Keratinocyte (primary cell): ENCODE measurements around the gene VSIR. TPM values are rescaled to one million over a fixed set of nuclear protein-coding genes. Genes with fewer than 3 reads are reported as not detected.

Experiments used
- DNase-seq: peaks from one replicate; pipeline ENCODE4 v3.0.0-alpha.2; 2011; ENCODE audit warnings: low read depth, missing footprints, low spot score
- FAIRE-seq: peaks from 2 replicates; lab custom pipeline; 2011; peaks lifted over from hg19 to GRCh38; lab: Jason Lieb, UNC
- H2AFZ ChIP-seq: 2 replicates; pipeline ENCODE4 v1.6.0; 2012; ENCODE audit warnings: low read length, control low read depth, inconsistent platforms; ENCODE audit not compliant: control insufficient read depth
- H3K27ac ChIP-seq: 2 replicates; pipeline ENCODE4 v1.5.1; 2011; ENCODE audit warnings: low read length; ENCODE audit not compliant: control insufficient read depth, insufficient read depth
- H3K27me3 ChIP-seq: 3 replicates; pipeline ENCODE4 v1.6.0; 2011; ENCODE audit warnings: low read length; ENCODE audit not compliant: control insufficient read depth, insufficient read depth; ENCODE audit errors: extremely low read depth
- H3K36me3 ChIP-seq, 2 experiments: 2 replicates in 1 of 2; 3 replicates in 1 of 2; pipeline ENCODE4 v1.5.1; 2011; ENCODE audit warnings: low read length in 2 of 2, mild to moderate bottlenecking in 1 of 2; ENCODE audit not compliant: control insufficient read depth in 2 of 2, insufficient read depth in 2 of 2; ENCODE audit errors: extremely low read depth in 1 of 2
- H3K4me1 ChIP-seq: 3 replicates; pipeline ENCODE4 v1.5.1; 2011; ENCODE audit warnings: low read length; ENCODE audit not compliant: control insufficient read depth, insufficient read depth; ENCODE audit errors: extremely low read depth
- H3K4me2 ChIP-seq: 3 replicates; pipeline ENCODE4 v1.6.0; 2011; ENCODE audit warnings: low read depth, low read length; ENCODE audit not compliant: control insufficient read depth, insufficient read depth; ENCODE audit errors: extremely low read depth
- H3K4me3 ChIP-seq, 3 experiments: fragments of 200-600 bp in 1 of 3; sonication (generic) in 1 of 3; 2 replicates in 2 of 3; 3 replicates in 1 of 3; pipeline ENCODE4 v1.5.1; 2011 to 2016; ENCODE audit warnings: low read length in 3 of 3, mild to moderate bottlenecking in 3 of 3, control low read depth in 2 of 3, inconsistent platforms in 1 of 3, low read depth in 1 of 3, mixed read lengths in 1 of 3, mixed run types in 1 of 3, moderate library complexity in 1 of 3; ENCODE audit not compliant: control insufficient read depth in 2 of 3, insufficient read depth in 2 of 3; ENCODE audit errors: extremely low read depth in 1 of 3
- H3K79me2 ChIP-seq: 2 replicates; pipeline ENCODE4 v1.6.0; 2012; ENCODE audit warnings: low read length; ENCODE audit not compliant: control insufficient read depth, insufficient read depth
- H3K9ac ChIP-seq: 3 replicates; pipeline ENCODE4 v1.6.0; 2011; ENCODE audit warnings: low read length; ENCODE audit not compliant: control insufficient read depth, insufficient read depth; ENCODE audit errors: extremely low read depth
- H3K9me1 ChIP-seq: 3 replicates; pipeline ENCODE4 v1.6.0; 2011; ENCODE audit warnings: low read length; ENCODE audit not compliant: control insufficient read depth, insufficient read depth; ENCODE audit errors: extremely low read depth
- H3K9me3 ChIP-seq: 2 replicates; pipeline ENCODE4 v1.5.1; 2012; ENCODE audit warnings: low read depth, low read length; ENCODE audit not compliant: control insufficient read depth
- H4K20me1 ChIP-seq: 3 replicates; pipeline ENCODE4 v1.6.0; 2011; ENCODE audit warnings: low read length; ENCODE audit not compliant: control insufficient read depth, insufficient read depth; ENCODE audit errors: extremely low read depth
- EZH2 ChIP-seq: IDR thresholded peaks from one replicate; pipeline ENCODE4 v1.6.1; 2012; ENCODE audit warnings: inconsistent platforms, mild to moderate bottlenecking, low read length, moderate library complexity
- dilution Hi-C: fragments of 300-500 bp; cut with MboI; formaldehyde crosslinking; loops from one replicate; pipeline ENCODE4 v1.7.0; 2020; ENCODE audit warnings: low sequenced_read_pairs; ENCODE audit not compliant: extremely low pct_ligation_motif_present
- polyA plus RNA-seq, 5 experiments: library from polyadenylated mRNA; depleted of rRNA in 3 of 5; stranded (reverse) in 3 of 5; stranded (forward) in 1 of 5; unstranded in 1 of 5; fragments of >200 nt; gene quantifications; 1 replicate in 1 of 5; 2 replicates in 3 of 5; 3 replicates in 1 of 5; pipeline versions ENCODE4 v1.2.1 to v1.2.3, GENCODE V29; 2011 to 2012; ENCODE audit warnings: missing spikeins in 2 of 5, low read depth in 1 of 5, low replicate concordance in 1 of 5
- TF ChIP-seq, protein P1 (sequence below), 3 experiments: IDR thresholded peaks in 1 of 3; conservative IDR thresholded peaks in 1 of 3; optimal IDR thresholded peaks in 1 of 3; 2 replicates in 2 of 3; 3 replicates in 1 of 3; pipeline versions ENCODE3 to v1.5.1; 2011; ENCODE audit warnings: low read length in 3 of 3, mild to moderate bottlenecking in 3 of 3, moderate library complexity in 2 of 3, control low read depth in 1 of 3, inconsistent platforms in 1 of 3; ENCODE audit not compliant: insufficient read depth in 2 of 3; ENCODE audit errors: extremely low read depth in 1 of 3

The VSIR gene
- polyA plus RNA-seq, 1 donor (not counting 4 experiments of a cell fraction or from before 2014, with no cell fraction given), result 8.1 TPM

- H3K36me3 ChIP-seq, result no peaks in the 10 kb centered on the region
- no peaks in the 10 kb centered on the region for H3K27me3 ChIP-seq
- no peaks in the 10 kb centered on the region for H3K9me1 ChIP-seq
- H3K4me3 ChIP-seq, result no peak overlapping the region
- peaks cover 11% of the 10 kb centered on the region for H3K4me1 ChIP-seq
- H3K9me3 ChIP-seq, result no peaks in the 10 kb centered on the region
- dilution Hi-C loops, result no loop called here
- no peak overlapping the region for H3K9ac ChIP-seq
- no peak for TF ChIP-seq EZH2
- TF ChIP-seq, protein P1, sequence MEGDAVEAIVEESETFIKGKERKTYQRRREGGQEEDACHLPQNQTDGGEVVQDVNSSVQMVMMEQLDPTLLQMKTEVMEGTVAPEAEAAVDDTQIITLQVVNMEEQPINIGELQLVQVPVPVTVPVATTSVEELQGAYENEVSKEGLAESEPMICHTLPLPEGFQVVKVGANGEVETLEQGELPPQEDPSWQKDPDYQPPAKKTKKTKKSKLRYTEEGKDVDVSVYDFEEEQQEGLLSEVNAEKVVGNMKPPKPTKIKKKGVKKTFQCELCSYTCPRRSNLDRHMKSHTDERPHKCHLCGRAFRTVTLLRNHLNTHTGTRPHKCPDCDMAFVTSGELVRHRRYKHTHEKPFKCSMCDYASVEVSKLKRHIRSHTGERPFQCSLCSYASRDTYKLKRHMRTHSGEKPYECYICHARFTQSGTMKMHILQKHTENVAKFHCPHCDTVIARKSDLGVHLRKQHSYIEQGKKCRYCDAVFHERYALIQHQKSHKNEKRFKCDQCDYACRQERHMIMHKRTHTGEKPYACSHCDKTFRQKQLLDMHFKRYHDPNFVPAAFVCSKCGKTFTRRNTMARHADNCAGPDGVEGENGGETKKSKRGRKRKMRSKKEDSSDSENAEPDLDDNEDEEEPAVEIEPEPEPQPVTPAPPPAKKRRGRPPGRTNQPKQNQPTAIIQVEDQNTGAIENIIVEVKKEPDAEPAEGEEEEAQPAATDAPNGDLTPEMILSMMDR (optimal IDR thresholded peaks at IDR 0.05 in 1 of 3, IDR thresholded peaks at IDR 0.05 in 1 of 3, conservative IDR thresholded peaks at IDR 0.05 in 1 of 3; ENCODE audit: extremely low read depth in 1 of 3, insufficient read depth in 2 of 3, low read length in 3 of 3), result no peak
- no peak overlapping the region for H3K4me2 ChIP-seq
- no peaks in the 10 kb centered on the region for H3K79me2 ChIP-seq
- FAIRE-seq (no peak), DNase-seq (no peak)
- H3K27ac ChIP-seq, result no peak overlapping the region
- H4K20me1 ChIP-seq, result no peaks in the 10 kb centered on the region
- H2AFZ ChIP-seq, result no peak overlapping the region
Measured at GRCh38 chr10:71706216-71707121, 66.9 kb downstream of the VSIR start.

DNA sequence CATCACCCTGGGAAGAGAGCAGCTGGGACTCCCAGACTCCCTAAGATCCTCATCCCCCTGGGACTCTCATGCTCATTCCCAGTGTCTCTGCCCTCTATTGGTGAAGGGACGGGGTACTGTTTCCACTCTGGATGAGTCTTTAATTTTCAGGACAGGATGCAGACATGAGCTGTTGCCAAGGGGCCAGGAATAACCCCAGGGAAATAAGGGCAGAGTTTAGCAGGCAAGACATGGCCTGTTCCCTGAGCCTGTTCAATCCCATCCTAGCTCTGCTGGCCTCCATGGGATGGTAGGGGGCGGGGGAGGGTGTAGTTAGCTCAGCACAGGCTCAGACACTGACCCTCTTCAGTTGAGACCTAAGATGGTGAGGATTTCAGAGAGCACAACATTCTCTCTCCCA, 67.7 kb downstream of the VSIR start:
- H3K79me2 ChIP-seq, result no peaks in the 10 kb centered on the region
- H3K9me1 ChIP-seq, result no peaks in the 10 kb centered on the region
- no peak overlapping the region for H3K4me2 ChIP-seq
- H4K20me1 ChIP-seq, result no peaks in the 10 kb centered on the region
- no peak overlapping the region for H3K9ac ChIP-seq
- no peak overlapping the region for H2AFZ ChIP-seq
- H3K4me3 ChIP-seq, result no peak overlapping the region
- FAIRE-seq (peak; percentile 67), DNase-seq (no peak)
- no peaks in the 10 kb centered on the region for H3K36me3 ChIP-seq
- dilution Hi-C loops, result no loop called here
- no peaks in the 10 kb centered on the region for H3K9me3 ChIP-seq
- TF ChIP-seq EZH2, result no peak
- TF ChIP-seq, protein P1 (optimal IDR thresholded peaks at IDR 0.05 in 1 of 3, IDR thresholded peaks at IDR 0.05 in 1 of 3, conservative IDR thresholded peaks at IDR 0.05 in 1 of 3; ENCODE audit: extremely low read depth in 1 of 3, insufficient read depth in 2 of 3, low read length in 3 of 3), result peak in 1 of 3 experiments; percentile 31
- H3K4me1 ChIP-seq, result peaks cover 11% of the 10 kb centered on the region
- H3K27me3 ChIP-seq, result no peaks in the 10 kb centered on the region
- no peak overlapping the region for H3K27ac ChIP-seq
